T-cell (primary cell): ENCODE data around the gene INPP4A. TPM values are rescaled to one million over a fixed set of nuclear protein-coding genes. Genes with fewer than 3 reads are reported as not detected.

Experiments
- ATAC-seq, 4 experiments: fragments of 200-7000 bp in 3 of 4; fragments of 150-1000 bp in 1 of 4; cut with Tn5 transposase; replicated peaks in 1 of 4; 1 replicate in 3 of 4; 2 replicates in 1 of 4; pipeline ENCODE4 v1.10.0; 2021; ENCODE audit warnings: moderate library complexity in 3 of 4, mild to moderate bottlenecking in 2 of 4, moderate number of reproducible peaks in 1 of 4
- CTCF ChIA-PET, 2 donors: fragments of 300-600 bp; sonication (Branson Sonifier 250); formaldehyde crosslinking; loops; one replicate each; lab custom pipeline; 2022; ENCODE audit warnings: antibody characterized with exemption in 2 of 2; lab: Charles Lee
- POLR2A ChIA-PET, 2 donors: fragments of 300-600 bp; sonication (Branson Sonifier 250); formaldehyde crosslinking; loops; one replicate each; lab custom pipeline; 2022; ENCODE audit warnings: antibody characterized with exemption in 2 of 2; lab: Charles Lee
- DNase-seq, 35 experiments: peaks; one replicate each; pipeline versions ENCODE4 v3.0.0 to v3.0.0-alpha.2; 2013 to 2023
- H3K27ac ChIP-seq: one replicate; pipeline ENCODE4 v1.5.1; 2013; ENCODE audit warnings: low read length
- H3K27me3 ChIP-seq, 2 experiments: replicated peaks in 1 of 2; 1 replicate in 1 of 2; 2 replicates in 1 of 2; pipeline versions ENCODE4 v1.6.1 to v1.7.0; 2013; ENCODE audit warnings: low read length in 1 of 2, mixed read lengths in 1 of 2; ENCODE audit not compliant: control insufficient read depth in 2 of 2, insufficient read depth in 2 of 2; ENCODE audit errors: extremely low read depth in 1 of 2
- H3K36me3 ChIP-seq, 2 donors: 1 replicate in 1 of 2; 2 replicates in 1 of 2; pipeline versions ENCODE4 v1.6.1 to v1.7.0; 2013; ENCODE audit warnings: low read length in 1 of 2; ENCODE audit not compliant: control insufficient read depth in 2 of 2, insufficient read depth in 1 of 2; ENCODE audit errors: extremely low read depth in 1 of 2
- H3K4me1 ChIP-seq, 2 experiments: 1 replicate in 1 of 2; 2 replicates in 1 of 2; pipeline versions ENCODE4 v1.6.1 to v1.7.0; 2013; ENCODE audit warnings: low read length in 2 of 2, mixed read lengths in 1 of 2; ENCODE audit not compliant: insufficient read depth in 2 of 2, control insufficient read depth in 1 of 2; ENCODE audit errors: extremely low read depth in 1 of 2
- H3K4me3 ChIP-seq, 2 donors: 1 replicate in 1 of 2; 2 replicates in 1 of 2; pipeline versions ENCODE4 v1.5.1 to v1.7.0; 2013; ENCODE audit warnings: mild to moderate bottlenecking in 2 of 2, low read length in 1 of 2, moderate library complexity in 1 of 2; ENCODE audit not compliant: control insufficient read depth in 1 of 2; ENCODE audit errors: extremely low read depth in 1 of 2
- H3K9me3 ChIP-seq: 2 replicates; pipeline ENCODE4 v1.7.0; 2013
- H3K27ac Mint-ChIP-seq, 2 donors: one replicate each; pipeline ENCODE4 v1.8.0; 2020 to 2021; ENCODE audit warnings: mild to moderate bottlenecking in 2 of 2, mixed read lengths in 2 of 2
- H3K27me3 Mint-ChIP-seq, 2 donors: one replicate each; pipeline ENCODE4 v1.8.0; 2021 to 2022; ENCODE audit warnings: mixed read lengths in 2 of 2
- H3K36me3 Mint-ChIP-seq: one replicate; pipeline ENCODE4 v1.8.0; 2021; ENCODE audit warnings: mixed read lengths
- H3K4me1 Mint-ChIP-seq, 3 donors: one replicate each; pipeline ENCODE4 v1.8.0; 2020 to 2022; ENCODE audit warnings: mixed read lengths in 3 of 3, mild to moderate bottlenecking in 1 of 3
- H3K4me3 Mint-ChIP-seq, 3 donors: one replicate each; pipeline ENCODE4 v1.8.0; 2020 to 2022; ENCODE audit warnings: mild to moderate bottlenecking in 3 of 3, mixed read lengths in 3 of 3, moderate library complexity in 3 of 3
- H3K9me3 Mint-ChIP-seq, 3 donors: one replicate each; pipeline ENCODE4 v1.8.0; 2020 to 2022; ENCODE audit warnings: mixed read lengths in 3 of 3
- WGBS: methylation state at CpG from one replicate; pipeline ENCODE4 v1.1.5; 2013; ENCODE audit warnings: missing lambda C conversion rate; ENCODE audit not compliant: insufficient coverage; 5-methylcytosine and 5-hydroxymethylcytosine counted together
- total RNA-seq, 35 experiments: library from RNA in 6 of 35; stranded (reverse) in 6 of 35; fragments of 120-200 nt in 1 of 35; gene quantifications; one replicate each; pipeline versions ENCODE4 v1.2.1 to v1.2.4 and lab custom pipeline; 2013 to 2026

Gene INPP4A
- total RNA-seq, 5 donors from 2014 or later (not counting 1 experiment from before 2014, with no cell fraction given): 126 to 153 (median 136) TPM

- Mint-ChIP-seq H3K4me3 (peak overlapping the region in 2 of 3 donors; percentile 11 to 93), H3K9me3 (no peaks in the 10 kb centered on the region), H3K27me3 (no peaks in the 10 kb centered on the region), H3K4me1 (peaks cover 95 to 96% (median 95%) of the 10 kb centered on the region in 3 donors), H3K36me3 (peaks cover 14% of the 10 kb centered on the region), H3K27ac (peak overlapping the region; percentile 91)
- Histone ChIP-seq H3K4me1 (peaks cover 84 to 90% of the 10 kb centered on the region in 2 experiments), H3K27me3 (no peaks in the 10 kb centered on the region), H3K9me3 (no peaks in the 10 kb centered on the region), H3K27ac (peak overlapping the region; percentile 21), H3K36me3 (peaks cover 0 to 15% of the 10 kb centered on the region in 2 donors), H3K4me3 (peak overlapping the region in 1 of 2 donors; percentile 20)
- ATAC-seq (no peak), DNase-seq (no peak)
- ChIA-PET POLR2A (interaction anchor here (1.0 to 2.1 kb wide), 2 partner anchors 11 to 12 kb away, joined by 3 to 7 read pairs; no protein-coding TSS in a partner anchor), CTCF (interaction anchor here in 1 of 2 donors (1.1 to 1.7 kb wide), 2 partner anchors 28 to 35 kb away, joined by 4 to 5 read pairs; no protein-coding TSS in a partner anchor)
- no CpG with 5 or more reads among the region's 5 CpGs for WGBS
Observed at GRCh38 chr2:98453083-98453482, 8.4 kb downstream of the INPP4A start.

GRCh38 chr2:98453531-98453930 is 8.9 kb downstream of the INPP4A start:
- H3K36me3 Mint-ChIP-seq: peaks cover 15% of the 10 kb centered on the region
- Histone ChIP-seq H3K4me1 (peaks cover 85 to 93% of the 10 kb centered on the region in 2 experiments), H3K27me3 (no peaks in the 10 kb centered on the region), H3K36me3 (peaks cover 0 to 15% of the 10 kb centered on the region in 2 donors), H3K27ac (peak overlapping the region; percentile 21), H3K4me3 (no peak overlapping the region), H3K9me3 (no peaks in the 10 kb centered on the region)
- peaks cover 95 to 96% (median 96%) of the 10 kb centered on the region in 3 donors for H3K4me1 Mint-ChIP-seq
- no peaks in the 10 kb centered on the region for H3K27me3 Mint-ChIP-seq
- ChIA-PET CTCF (interaction anchor here in 1 of 2 donors (0.9 kb wide), 1 partner anchor 52 kb away, joined by 5 read pairs; no protein-coding TSS in a partner anchor), POLR2A (interaction anchor here in 1 of 2 donors (0.7 to 2.1 kb wide), 2 partner anchors 11 kb away, joined by 3 to 7 read pairs; no protein-coding TSS in a partner anchor)
- DNase-seq (no peak), ATAC-seq (no peak)
- 88% methylated on average over 5 of the region's 9 CpGs for WGBS
- H3K9me3 Mint-ChIP-seq: no peaks in the 10 kb centered on the region
- H3K27ac Mint-ChIP-seq: peak overlapping the region; percentile 91
- peak overlapping the region in 2 of 3 donors; percentile 11 to 93 for H3K4me3 Mint-ChIP-seq

DNA sequence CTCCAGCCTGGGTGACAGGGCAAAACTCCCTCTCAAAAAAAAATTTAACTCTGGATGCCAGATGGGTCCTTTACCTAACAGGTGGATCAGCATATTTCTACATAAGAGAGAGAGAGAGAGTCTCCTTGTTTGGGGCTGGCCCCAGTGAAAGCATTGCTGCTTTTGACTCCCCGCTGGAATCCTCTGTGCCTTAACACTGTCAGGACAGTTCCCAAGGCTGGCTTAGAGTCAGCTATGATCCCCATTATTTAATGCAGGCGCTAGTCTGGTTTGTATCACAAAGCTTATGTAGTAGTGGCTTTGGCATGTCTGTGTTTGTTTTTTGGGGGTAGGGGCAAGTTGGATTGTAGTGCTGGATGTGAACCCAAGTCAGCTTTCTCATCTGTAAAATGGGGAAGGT is 9.4 kb downstream of the INPP4A start:
- DNase-seq (no peak), ATAC-seq (no peak)
- Mint-ChIP-seq H3K4me3 (peak overlapping the region; percentile 18 to 93 (median 68)), H3K27ac (peak overlapping the region; percentile 91), H3K4me1 (peaks cover 95 to 96% (median 96%) of the 10 kb centered on the region in 3 donors), H3K9me3 (no peaks in the 10 kb centered on the region), H3K27me3 (no peaks in the 10 kb centered on the region), H3K36me3 (peaks cover 18% of the 10 kb centered on the region)
- Histone ChIP-seq H3K4me1 (peaks cover 84 to 94% of the 10 kb centered on the region in 2 experiments), H3K9me3 (no peaks in the 10 kb centered on the region), H3K27ac (peak overlapping the region; percentile 93), H3K4me3 (no peak overlapping the region), H3K27me3 (no peaks in the 10 kb centered on the region), H3K36me3 (peaks cover 0 to 18% of the 10 kb centered on the region in 2 donors)
- ChIA-PET POLR2A (interaction anchor here (0.7 to 2.1 kb wide), 3 partner anchors 10 to 11 kb away, joined by 3 to 7 read pairs (median 7); no protein-coding TSS in a partner anchor), CTCF (interaction anchor here in 1 of 2 donors (0.9 to 1.2 kb wide), 2 partner anchors 41 to 51 kb away, joined by 3 to 5 read pairs; no protein-coding TSS in a partner anchor)
- 100% methylated on average over 2 of the region's 2 CpGs for WGBS

GRCh38 chr2:98454500-98455235 is 10.0 kb downstream of the INPP4A start:
- H3K27me3 ChIP-seq: no peaks in the 10 kb centered on the region
- H3K4me3 ChIP-seq: no peak overlapping the region
- peaks cover 84 to 96% of the 10 kb centered on the region in 2 experiments for H3K4me1 ChIP-seq
- ChIA-PET POLR2A (interaction anchor here (0.8 to 2.1 kb wide), 3 partner anchors 10 to 16 kb away, joined by 7 to 11 read pairs (median 7); no protein-coding TSS in a partner anchor), CTCF (interaction anchor here in 1 of 2 donors (0.9 to 1.2 kb wide), 2 partner anchors 42 to 51 kb away, joined by 3 to 5 read pairs; no protein-coding TSS in a partner anchor)
- H3K4me1 Mint-ChIP-seq: peaks cover 95 to 96% (median 96%) of the 10 kb centered on the region in 3 donors
- DNase-seq: peak in 5 of 35 experiments; percentile 30 to 69 (median 42)
- H3K4me3 Mint-ChIP-seq: peak overlapping the region; percentile 18 to 93 (median 68)
- no peaks in the 10 kb centered on the region for H3K9me3 Mint-ChIP-seq
- H3K36me3 Mint-ChIP-seq: peaks cover 22% of the 10 kb centered on the region
- peak overlapping the region; percentile 93 for H3K27ac ChIP-seq
- H3K27me3 Mint-ChIP-seq: no peaks in the 10 kb centered on the region
- 0% methylated on average over 2 of the region's 6 CpGs for WGBS
- peak; percentile 49 to 63 (median 55) for ATAC-seq
- no peaks in the 10 kb centered on the region for H3K9me3 ChIP-seq
- H3K36me3 ChIP-seq: peaks cover 0 to 18% of the 10 kb centered on the region in 2 donors
- H3K27ac Mint-ChIP-seq: peak overlapping the region; percentile 91

DNA sequence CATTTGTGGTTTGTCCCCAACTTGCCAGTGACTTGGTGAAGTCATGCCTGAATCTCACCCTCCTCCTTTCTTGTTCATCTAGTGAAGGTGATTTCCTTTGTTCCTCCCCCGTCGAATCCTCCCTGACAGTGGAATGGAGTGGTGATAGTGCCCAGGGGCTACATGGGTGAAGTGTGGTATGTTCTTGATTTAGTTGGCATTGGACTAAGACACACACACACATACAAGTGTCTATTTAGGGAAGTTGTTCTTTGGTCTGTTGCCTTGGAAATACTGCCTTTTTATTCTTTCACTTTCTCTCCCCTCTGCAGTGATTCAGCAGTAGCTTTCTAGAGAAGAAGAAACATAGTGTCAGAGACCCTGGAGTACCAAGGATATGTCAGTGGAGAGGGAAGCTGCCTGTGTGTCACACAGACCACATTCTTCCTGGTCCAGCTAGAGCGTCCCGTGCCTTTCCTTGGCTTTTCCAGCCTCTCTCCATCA is 10.9 kb downstream of the INPP4A start:
- peak; percentile 20 to 72 (median 24) for ATAC-seq
- peak overlapping the region; percentile 93 for H3K27ac ChIP-seq
- peaks cover 95 to 96% (median 96%) of the 10 kb centered on the region in 3 donors for H3K4me1 Mint-ChIP-seq
- H3K36me3 Mint-ChIP-seq: peaks cover 22% of the 10 kb centered on the region
- no peaks in the 10 kb centered on the region for H3K27me3 Mint-ChIP-seq
- peaks cover 0 to 18% of the 10 kb centered on the region in 2 donors for H3K36me3 ChIP-seq
- DNase-seq: peak in 17 of 35 experiments; percentile 27 to 72 (median 39)
- H3K27me3 ChIP-seq: no peaks in the 10 kb centered on the region
- no peaks in the 10 kb centered on the region for H3K9me3 Mint-ChIP-seq
- H3K4me3 ChIP-seq: no peak overlapping the region
- H3K4me1 ChIP-seq: peaks cover 84 to 98% of the 10 kb centered on the region in 2 experiments
- WGBS: 45% methylated on average over 2 of the region's 4 CpGs
- CTCF ChIA-PET: interaction anchor here (0.9 to 1.4 kb wide), 4 partner anchors 8 to 43 kb away, joined by 3 to 5 read pairs (median 4); no protein-coding TSS in a partner anchor
- peak overlapping the region; percentile 65 to 93 (median 68) for H3K4me3 Mint-ChIP-seq
- POLR2A ChIA-PET: interaction anchor here in 1 of 2 donors (1.8 kb wide), 1 partner anchor 9 kb away, joined by 7 read pairs; no protein-coding TSS in a partner anchor
- peak overlapping the region; percentile 91 for H3K27ac Mint-ChIP-seq
- no peaks in the 10 kb centered on the region for H3K9me3 ChIP-seq
